ENCODE data around the gene ADM2. TPM values are rescaled to one million over a fixed set of nuclear protein-coding genes. Genes with fewer than 3 reads are reported as not detected.

The ADM2 gene
- total and polyA plus RNA-seq, 2 of the 13 experiments (the other 11 are each of a cell fraction or from before 2014, with no cell fraction given) = 1.2 to 3.0 TPM

DNA sequence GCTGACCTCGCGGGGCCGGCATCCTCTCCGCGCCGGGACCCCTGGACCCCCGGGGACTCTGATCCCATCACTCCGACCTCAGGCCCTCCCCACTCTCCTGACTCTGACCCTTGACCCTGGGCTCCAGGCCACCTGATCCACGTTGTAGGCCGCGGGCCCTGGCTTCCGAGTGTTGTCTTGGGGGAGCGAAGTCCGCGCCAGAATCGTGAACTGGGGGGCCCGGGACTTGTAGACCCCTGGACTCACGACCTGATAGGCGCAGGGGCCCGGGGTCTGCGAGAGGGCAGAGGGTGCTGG, 49.2 kb downstream of the ADM2 start (continued):
- TF ChIP-seq BCL3 (CRISPR knock-in tag; IDR thresholded peaks at IDR 0.05) (no peak), CENPX (CRISPR knock-in tag; IDR thresholded peaks at IDR 0.05) (no peak), ZNF776 (CRISPR knock-in tag; IDR thresholded peaks at IDR 0.05) (no peak; the same call in 1 of the 2 replicates), DMAP1 (CRISPR knock-in tag; IDR thresholded peaks at IDR 0.05) (peak; percentile 51; the same call in 1 of the 2 replicates), ZNF563 (CRISPR knock-in tag; IDR thresholded peaks at IDR 0.05) (peak; percentile 34; the same call in 1 of the 2 replicates), ZFP1 (CRISPR knock-in tag; IDR thresholded peaks at IDR 0.05) (no peak), ZBTB20 (CRISPR knock-in tag; IDR thresholded peaks at IDR 0.05; ENCODE audit: borderline replicate concordance, low read depth) (no peak), ARNT2 (CRISPR knock-in tag; IDR thresholded peaks at IDR 0.05; ENCODE audit: low read depth) (peak; percentile 9; the same call in 1 of the 2 replicates), PHF8 (CRISPR knock-in tag; IDR thresholded peaks at IDR 0.05) (peak; percentile 68), NR2F1 (CRISPR knock-in tag; IDR thresholded peaks at IDR 0.05) (peak; percentile 10 to 76; a peak in 3 of 4 replicates), ARID2 (CRISPR knock-in tag; IDR thresholded peaks at IDR 0.05; ENCODE audit: borderline replicate concordance) (no peak), ZSCAN30 (CRISPR knock-in tag; IDR thresholded peaks at IDR 0.05) (no peak), ATF2 (CRISPR knock-in tag; IDR thresholded peaks at IDR 0.05) (no peak)
- TF ChIP-seq, protein P1, sequence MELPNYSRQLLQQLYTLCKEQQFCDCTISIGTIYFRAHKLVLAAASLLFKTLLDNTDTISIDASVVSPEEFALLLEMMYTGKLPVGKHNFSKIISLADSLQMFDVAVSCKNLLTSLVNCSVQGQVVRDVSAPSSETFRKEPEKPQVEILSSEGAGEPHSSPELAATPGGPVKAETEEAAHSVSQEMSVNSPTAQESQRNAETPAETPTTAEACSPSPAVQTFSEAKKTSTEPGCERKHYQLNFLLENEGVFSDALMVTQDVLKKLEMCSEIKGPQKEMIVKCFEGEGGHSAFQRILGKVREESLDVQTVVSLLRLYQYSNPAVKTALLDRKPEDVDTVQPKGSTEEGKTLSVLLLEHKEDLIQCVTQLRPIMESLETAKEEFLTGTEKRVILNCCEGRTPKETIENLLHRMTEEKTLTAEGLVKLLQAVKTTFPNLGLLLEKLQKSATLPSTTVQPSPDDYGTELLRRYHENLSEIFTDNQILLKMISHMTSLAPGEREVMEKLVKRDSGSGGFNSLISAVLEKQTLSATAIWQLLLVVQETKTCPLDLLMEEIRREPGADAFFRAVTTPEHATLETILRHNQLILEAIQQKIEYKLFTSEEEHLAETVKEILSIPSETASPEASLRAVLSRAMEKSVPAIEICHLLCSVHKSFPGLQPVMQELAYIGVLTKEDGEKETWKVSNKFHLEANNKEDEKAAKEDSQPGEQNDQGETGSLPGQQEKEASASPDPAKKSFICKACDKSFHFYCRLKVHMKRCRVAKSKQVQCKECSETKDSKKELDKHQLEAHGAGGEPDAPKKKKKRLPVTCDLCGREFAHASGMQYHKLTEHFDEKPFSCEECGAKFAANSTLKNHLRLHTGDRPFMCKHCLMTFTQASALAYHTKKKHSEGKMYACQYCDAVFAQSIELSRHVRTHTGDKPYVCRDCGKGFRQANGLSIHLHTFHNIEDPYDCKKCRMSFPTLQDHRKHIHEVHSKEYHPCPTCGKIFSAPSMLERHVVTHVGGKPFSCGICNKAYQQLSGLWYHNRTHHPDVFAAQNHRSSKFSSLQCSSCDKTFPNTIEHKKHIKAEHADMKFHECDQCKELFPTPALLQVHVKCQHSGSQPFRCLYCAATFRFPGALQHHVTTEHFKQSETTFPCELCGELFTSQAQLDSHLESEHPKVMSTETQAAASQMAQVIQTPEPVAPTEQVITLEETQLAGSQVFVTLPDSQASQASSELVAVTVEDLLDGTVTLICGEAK (IDR thresholded peaks at IDR 0.05) = no peak
- TF ChIP-seq, protein P1 (CRISPR knock-in tag; IDR thresholded peaks at IDR 0.05) = no peak
- TF ChIP-seq, protein P2, sequence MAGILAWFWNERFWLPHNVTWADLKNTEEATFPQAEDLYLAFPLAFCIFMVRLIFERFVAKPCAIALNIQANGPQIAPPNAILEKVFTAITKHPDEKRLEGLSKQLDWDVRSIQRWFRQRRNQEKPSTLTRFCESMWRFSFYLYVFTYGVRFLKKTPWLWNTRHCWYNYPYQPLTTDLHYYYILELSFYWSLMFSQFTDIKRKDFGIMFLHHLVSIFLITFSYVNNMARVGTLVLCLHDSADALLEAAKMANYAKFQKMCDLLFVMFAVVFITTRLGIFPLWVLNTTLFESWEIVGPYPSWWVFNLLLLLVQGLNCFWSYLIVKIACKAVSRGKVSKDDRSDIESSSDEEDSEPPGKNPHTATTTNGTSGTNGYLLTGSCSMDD (CRISPR knock-in tag; IDR thresholded peaks at IDR 0.05) = no peak
- TF ChIP-seq, protein P3, sequence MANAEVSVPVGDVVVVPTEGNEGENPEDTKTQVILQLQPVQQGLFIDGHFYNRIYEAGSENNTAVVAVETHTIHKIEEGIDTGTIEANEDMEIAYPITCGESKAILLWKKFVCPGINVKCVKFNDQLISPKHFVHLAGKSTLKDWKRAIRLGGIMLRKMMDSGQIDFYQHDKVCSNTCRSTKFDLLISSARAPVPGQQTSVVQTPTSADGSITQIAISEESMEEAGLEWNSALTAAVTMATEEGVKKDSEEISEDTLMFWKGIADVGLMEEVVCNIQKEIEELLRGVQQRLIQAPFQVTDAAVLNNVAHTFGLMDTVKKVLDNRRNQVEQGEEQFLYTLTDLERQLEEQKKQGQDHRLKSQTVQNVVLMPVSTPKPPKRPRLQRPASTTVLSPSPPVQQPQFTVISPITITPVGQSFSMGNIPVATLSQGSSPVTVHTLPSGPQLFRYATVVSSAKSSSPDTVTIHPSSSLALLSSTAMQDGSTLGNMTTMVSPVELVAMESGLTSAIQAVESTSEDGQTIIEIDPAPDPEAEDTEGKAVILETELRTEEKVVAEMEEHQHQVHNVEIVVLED (CRISPR knock-in tag; IDR thresholded peaks at IDR 0.05; ENCODE audit: borderline replicate concordance) = no peak; the same call in 1 of the 2 replicates

Data from HepG2 (cell line).